GM12878 (cell line): ENCODE results near the gene PALLD. TPM values are rescaled to one million over a fixed set of nuclear protein-coding genes. Genes with fewer than 3 reads are reported as not detected.
"Not testable (repeated sequence)": the region's sequence is repeated elsewhere in the genome, so short reads cannot be mapped to it uniquely, and the experiment has no call there.

Experiments
- ATAC-seq: fragments of 200-7000 bp; cut with Tn5 transposase; 3 replicates; pipeline ENCODE4 v1.9.1; 2020; ENCODE audit warnings: mild to moderate bottlenecking, moderate library complexity
- BruUV-seq: library from RNA; stranded (reverse); fragments of 400-500 nt; replicated peaks from 2 replicates; lab custom pipeline; 2021; lab: Mats Ljungman, UMichigan
- CTCF ChIA-PET: fragments of 300-600 bp; sonication (Branson Sonifier 250); formaldehyde crosslinking; extraction: SDS; loops from one replicate; lab custom pipeline; 2021; ENCODE audit warnings: inconsistent platforms; lab: Yijun Ruan, JAX
- POLR2A ChIA-PET: fragments of 350-600 bp; formaldehyde crosslinking; extraction: SDS; loops from one replicate; lab custom pipeline; 2021; ENCODE audit warnings: inconsistent platforms; lab: Charles Lee
- RAD21 ChIA-PET: fragments of 300-600 bp; sonication (Branson Sonifier 250); formaldehyde crosslinking; loops from one replicate; lab custom pipeline; 2023; ENCODE audit warnings: antibody characterized with exemption; ENCODE audit not compliant: unreplicated experiment; lab: Charles Lee
- SMC1A ChIA-PET: fragments of 300-600 bp; sonication (Branson Sonifier 250); formaldehyde crosslinking; loops from one replicate; lab custom pipeline; 2023; ENCODE audit not compliant: unreplicated experiment, uncharacterized antibody; lab: Charles Lee
- DNase-seq: peaks from one replicate; pipeline ENCODE4 v3.0.0-alpha.2; 2011; ENCODE audit warnings: low read depth, low spot score
- FAIRE-seq: peaks from 3 replicates; lab custom pipeline; 2011; peaks lifted over from hg19 to GRCh38; lab: Jason Lieb, UNC
- H2AFZ ChIP-seq: 2 replicates; pipeline ENCODE4 v1.6.0; 2011; ENCODE audit warnings: low read depth, low read length, control low read depth; ENCODE audit not compliant: control insufficient read depth
- H3K27ac ChIP-seq: 2 replicates; pipeline ENCODE4 v1.5.1; 2011; ENCODE audit warnings: control low read depth; ENCODE audit not compliant: control insufficient read depth, insufficient read depth
- H3K27me3 ChIP-seq, 2 experiments: replicated peaks in 1 of 2; 2 replicates each; pipeline versions ENCODE4 v1.6.0 to v1.6.1; 2011; ENCODE audit warnings: low read length in 1 of 2; ENCODE audit not compliant: control insufficient read depth in 2 of 2, insufficient read depth in 2 of 2
- H3K36me3 ChIP-seq, 2 experiments: 2 replicates each; pipeline ENCODE4 v1.5.1; 2011; ENCODE audit warnings: low read length in 1 of 2; ENCODE audit not compliant: control insufficient read depth in 2 of 2, insufficient read depth in 2 of 2
- H3K4me1 ChIP-seq: 2 replicates; pipeline ENCODE4 v1.6.1; 2011; ENCODE audit warnings: mild to moderate bottlenecking, low read length, moderate library complexity, mixed read lengths; ENCODE audit not compliant: control insufficient read depth, insufficient read depth
- H3K4me2 ChIP-seq: 2 replicates; pipeline ENCODE4 v1.6.0; 2011; ENCODE audit warnings: control low read depth; ENCODE audit not compliant: control insufficient read depth, insufficient read depth
- H3K4me3 ChIP-seq: fragments of 200-600 bp; sonication (generic); 2 replicates; pipeline ENCODE4 v1.5.1; 2016
- H3K79me2 ChIP-seq: 2 replicates; pipeline ENCODE4 v1.6.0; 2011; ENCODE audit warnings: low read length; ENCODE audit not compliant: control insufficient read depth, insufficient read depth
- H3K9ac ChIP-seq: 2 replicates; pipeline ENCODE4 v1.8.0; 2011; ENCODE audit warnings: low read length, control low read depth, mixed read lengths; ENCODE audit not compliant: control insufficient read depth, insufficient read depth
- H3K9me3 ChIP-seq: replicated peaks from 3 replicates; pipeline ENCODE4 v1.5.1; 2011; ENCODE audit warnings: mild to moderate bottlenecking, low read length; ENCODE audit not compliant: control insufficient read depth, insufficient read depth
- H4K20me1 ChIP-seq: 2 replicates; pipeline ENCODE4 v1.6.0; 2011; ENCODE audit not compliant: control insufficient read depth, insufficient read depth
- BCL3 ChIP-seq: IDR thresholded peaks from 2 replicates; pipeline ENCODE4 v1.6.1; 2011; ENCODE audit warnings: borderline replicate concordance, low read depth, mild to moderate bottlenecking, moderate library complexity, low read length; ENCODE audit not compliant: insufficient read depth, poor library complexity, severe bottlenecking
- NFYA ChIP-seq: IDR thresholded peaks from 2 replicates; pipeline ENCODE4 v1.6.1; 2011; ENCODE audit warnings: low read depth, mild to moderate bottlenecking, low read length, improper control_type of control experiment, borderline replicate concordance
- RELB ChIP-seq: fragments of 450-650 bp; IDR thresholded peaks from 2 replicates; pipeline ENCODE4 v1.6.1; 2017; ENCODE audit warnings: low read depth, mild to moderate bottlenecking, moderate library complexity
- WGBS: methylation state at CpG from one replicate; pipeline ENCODE4 v1.1.6; 2016; ENCODE audit warnings: low lambda C conversion rate; ENCODE audit not compliant: insufficient replicate concordance, insufficient coverage; ENCODE audit errors: missing lambda C conversion rate; 5-methylcytosine and 5-hydroxymethylcytosine counted together
- in situ Hi-C: fragments of 300-500 bp; cut with MboI; formaldehyde crosslinking; loops from 9 replicates; pipeline ENCODE4 v1.14.3; 2018; ENCODE audit warnings: mixed read lengths
- intact Hi-C: fragments of 100-400 bp; cut with micrococcal nuclease; formaldehyde crosslinking; loops from one replicate; pipeline ENCODE4 v1.14.2; 2022; ENCODE audit not compliant: unreplicated experiment
- polyA plus RNA-seq, 11 experiments: library from polyadenylated mRNA; depleted of rRNA in 4 of 11; unstranded in 6 of 11; stranded (reverse) in 5 of 11; fragments of >200 nt; fragmentation: Nextera tagmentation in 4 of 11; fragmentation: Illumina TruSeq in 1 of 11; extraction: Ambion mirVana in 4 of 11; extraction: Trizol in 1 of 11; gene quantifications; 1 replicate in 1 of 11; 2 replicates in 10 of 11; pipeline versions ENCODE4 v1.2.1 to v1.2.3, GENCODE V29; 2011 to 2016; ENCODE audit warnings: inconsistent platforms in 2 of 11, missing spikeins in 2 of 11, low read depth in 1 of 11
- total RNA-seq, 4 experiments: library from RNA; depleted of rRNA in 3 of 4; stranded (reverse); fragments of >200 nt in 3 of 4; fragmentation: Illumina TruSeq in 1 of 4; extraction: Trizol in 1 of 4; gene quantifications; 2 replicates each; pipeline versions ENCODE4 v1.2.1 to v1.2.3, GENCODE V29; 2013 to 2021
- TF ChIP-seq, protein P1 (sequence below): IDR thresholded peaks from 2 replicates; pipeline ENCODE4 v1.6.1; 2012; ENCODE audit warnings: mild to moderate bottlenecking, low read depth, low read length
- TF ChIP-seq, protein P2 (sequence below): fragments of 450-650 bp; IDR thresholded peaks from 2 replicates; pipeline ENCODE4 v1.6.1; 2017; ENCODE audit warnings: mild to moderate bottlenecking

PALLD gene
- total and polyA plus RNA-seq, 10 of the 15 experiments (the other 5 are each of a cell fraction or from before 2014, with no cell fraction given), result 1.0 to 7.7 (median 1.7) TPM

DNA sequence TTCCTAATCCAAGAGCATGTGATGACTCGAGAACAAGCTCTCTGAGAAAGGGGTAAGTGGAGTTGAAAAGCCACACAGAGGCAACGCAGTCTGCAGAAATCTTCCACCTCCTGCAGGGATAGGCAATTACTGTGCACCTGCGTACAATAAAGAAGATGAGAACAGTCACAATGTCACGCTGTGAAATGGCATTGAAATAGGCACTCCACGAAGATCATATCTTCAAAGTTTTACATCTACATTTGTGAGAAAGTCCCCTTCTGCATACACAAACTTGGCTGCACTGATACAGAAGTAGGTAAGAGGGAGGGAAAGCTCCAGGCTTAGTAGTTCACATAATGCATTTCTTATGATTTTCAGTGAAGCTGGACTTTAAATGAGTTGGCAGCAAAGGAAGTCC lies 43.7 kb upstream of the PALLD start (continued):
- TF ChIP-seq, protein P1, sequence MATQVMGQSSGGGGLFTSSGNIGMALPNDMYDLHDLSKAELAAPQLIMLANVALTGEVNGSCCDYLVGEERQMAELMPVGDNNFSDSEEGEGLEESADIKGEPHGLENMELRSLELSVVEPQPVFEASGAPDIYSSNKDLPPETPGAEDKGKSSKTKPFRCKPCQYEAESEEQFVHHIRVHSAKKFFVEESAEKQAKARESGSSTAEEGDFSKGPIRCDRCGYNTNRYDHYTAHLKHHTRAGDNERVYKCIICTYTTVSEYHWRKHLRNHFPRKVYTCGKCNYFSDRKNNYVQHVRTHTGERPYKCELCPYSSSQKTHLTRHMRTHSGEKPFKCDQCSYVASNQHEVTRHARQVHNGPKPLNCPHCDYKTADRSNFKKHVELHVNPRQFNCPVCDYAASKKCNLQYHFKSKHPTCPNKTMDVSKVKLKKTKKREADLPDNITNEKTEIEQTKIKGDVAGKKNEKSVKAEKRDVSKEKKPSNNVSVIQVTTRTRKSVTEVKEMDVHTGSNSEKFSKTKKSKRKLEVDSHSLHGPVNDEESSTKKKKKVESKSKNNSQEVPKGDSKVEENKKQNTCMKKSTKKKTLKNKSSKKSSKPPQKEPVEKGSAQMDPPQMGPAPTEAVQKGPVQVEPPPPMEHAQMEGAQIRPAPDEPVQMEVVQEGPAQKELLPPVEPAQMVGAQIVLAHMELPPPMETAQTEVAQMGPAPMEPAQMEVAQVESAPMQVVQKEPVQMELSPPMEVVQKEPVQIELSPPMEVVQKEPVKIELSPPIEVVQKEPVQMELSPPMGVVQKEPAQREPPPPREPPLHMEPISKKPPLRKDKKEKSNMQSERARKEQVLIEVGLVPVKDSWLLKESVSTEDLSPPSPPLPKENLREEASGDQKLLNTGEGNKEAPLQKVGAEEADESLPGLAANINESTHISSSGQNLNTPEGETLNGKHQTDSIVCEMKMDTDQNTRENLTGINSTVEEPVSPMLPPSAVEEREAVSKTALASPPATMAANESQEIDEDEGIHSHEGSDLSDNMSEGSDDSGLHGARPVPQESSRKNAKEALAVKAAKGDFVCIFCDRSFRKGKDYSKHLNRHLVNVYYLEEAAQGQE, result no peak
- no peak for TF ChIP-seq NFYA
- no peak for TF ChIP-seq RELB
- TF ChIP-seq, protein P2, sequence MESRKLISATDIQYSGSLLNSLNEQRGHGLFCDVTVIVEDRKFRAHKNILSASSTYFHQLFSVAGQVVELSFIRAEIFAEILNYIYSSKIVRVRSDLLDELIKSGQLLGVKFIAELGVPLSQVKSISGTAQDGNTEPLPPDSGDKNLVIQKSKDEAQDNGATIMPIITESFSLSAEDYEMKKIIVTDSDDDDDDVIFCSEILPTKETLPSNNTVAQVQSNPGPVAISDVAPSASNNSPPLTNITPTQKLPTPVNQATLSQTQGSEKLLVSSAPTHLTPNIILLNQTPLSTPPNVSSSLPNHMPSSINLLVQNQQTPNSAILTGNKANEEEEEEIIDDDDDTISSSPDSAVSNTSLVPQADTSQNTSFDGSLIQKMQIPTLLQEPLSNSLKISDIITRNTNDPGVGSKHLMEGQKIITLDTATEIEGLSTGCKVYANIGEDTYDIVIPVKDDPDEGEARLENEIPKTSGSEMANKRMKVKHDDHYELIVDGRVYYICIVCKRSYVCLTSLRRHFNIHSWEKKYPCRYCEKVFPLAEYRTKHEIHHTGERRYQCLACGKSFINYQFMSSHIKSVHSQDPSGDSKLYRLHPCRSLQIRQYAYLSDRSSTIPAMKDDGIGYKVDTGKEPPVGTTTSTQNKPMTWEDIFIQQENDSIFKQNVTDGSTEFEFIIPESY, result no peak
- TF ChIP-seq BCL3, result no peak
- TF ChIP-seq, all 136 proteins: peak for 0

DNA sequence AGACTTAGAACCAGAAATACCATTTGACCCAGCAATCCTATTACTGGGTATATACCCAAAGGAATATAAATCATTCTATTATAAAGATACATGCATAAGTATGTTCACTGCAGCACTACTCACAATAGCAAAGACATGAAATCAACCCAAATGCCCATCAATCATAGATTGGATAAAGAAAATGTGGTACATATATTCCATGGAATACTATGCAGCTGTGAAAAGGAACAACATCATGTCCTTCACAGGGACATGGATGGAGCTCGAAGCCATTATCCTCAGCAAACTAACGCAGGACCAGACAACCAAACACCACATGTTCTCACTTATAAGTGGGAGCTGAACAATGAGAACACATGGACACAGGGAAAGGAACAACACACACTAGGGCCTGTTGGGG lies 38.6 kb upstream of the PALLD start:
- H2AFZ ChIP-seq, FAIRE-seq, in situ Hi-C loops, DNase-seq, H3K9me3 ChIP-seq, H3K79me2 ChIP-seq, RAD21 ChIA-PET, POLR2A ChIA-PET, SMC1A ChIA-PET, CTCF ChIA-PET, intact Hi-C loops, H3K9ac ChIP-seq, H3K4me2 ChIP-seq, H4K20me1 ChIP-seq, H3K4me3 ChIP-seq, BruUV-seq, ATAC-seq, H3K36me3 ChIP-seq, H3K27me3 ChIP-seq, H3K27ac ChIP-seq, H3K4me1 ChIP-seq: not testable (repeated sequence)
- 81% methylated on average over 2 of the region's 2 CpGs for WGBS
